Medulla oblongata (tissue), 1 donor: Measurements from ENCODE around the gene VARS1.
A peak's percentile ranks its signal among the peaks of the same experiment; 100 is the strongest.
"Not testable (repeated sequence)": the region's sequence is repeated elsewhere in the genome, so short reads cannot be mapped to it uniquely, and the experiment has no call there.

Experiments used
- DNase-seq: peaks from one replicate; pipeline ENCODE4 v3.0.0-alpha.2; 2015; ENCODE audit errors: extremely low spot score

The VARS1 gene

GRCh38 chr6:31794294-31794865, 1.2 kb downstream of the VARS1 start:
- DNase-seq: no peak

GRCh38 chr6:31793927-31794245, 1.7 kb downstream of the VARS1 start:
- DNase-seq: not testable (repeated sequence)

GRCh38 chr6:31792761-31793171, 2.8 kb downstream of the VARS1 start:
- no peak for DNase-seq

- no peak for DNase-seq
Measured at GRCh38 chr6:31792090-31792374, 3.5 kb downstream of the VARS1 start.

- peak; percentile 41 for DNase-seq
Measured at GRCh38 chr6:31791324-31792089, 4.0 kb downstream of the VARS1 start.

DNA sequence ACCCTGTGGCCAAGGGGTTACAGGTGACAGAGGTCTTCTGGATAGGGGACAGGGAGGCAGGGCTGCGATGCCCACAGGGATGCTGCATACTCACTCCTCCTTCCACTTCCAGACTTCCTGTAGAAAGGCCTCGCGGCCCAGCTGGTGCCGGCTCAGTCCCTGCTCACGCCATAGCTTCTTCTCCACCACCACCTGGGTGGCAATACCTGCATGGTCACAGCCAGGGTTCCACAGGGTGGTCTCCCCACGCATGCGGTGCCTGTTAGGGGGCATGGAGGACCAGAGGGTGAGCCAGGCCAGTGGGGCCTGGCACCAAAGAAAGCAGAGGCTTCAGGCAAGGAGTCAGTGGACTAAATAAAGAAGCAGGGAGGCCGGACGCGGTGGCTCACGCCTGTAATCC, 10.1 kb downstream of the VARS1 start:
- no peak for DNase-seq

DNA sequence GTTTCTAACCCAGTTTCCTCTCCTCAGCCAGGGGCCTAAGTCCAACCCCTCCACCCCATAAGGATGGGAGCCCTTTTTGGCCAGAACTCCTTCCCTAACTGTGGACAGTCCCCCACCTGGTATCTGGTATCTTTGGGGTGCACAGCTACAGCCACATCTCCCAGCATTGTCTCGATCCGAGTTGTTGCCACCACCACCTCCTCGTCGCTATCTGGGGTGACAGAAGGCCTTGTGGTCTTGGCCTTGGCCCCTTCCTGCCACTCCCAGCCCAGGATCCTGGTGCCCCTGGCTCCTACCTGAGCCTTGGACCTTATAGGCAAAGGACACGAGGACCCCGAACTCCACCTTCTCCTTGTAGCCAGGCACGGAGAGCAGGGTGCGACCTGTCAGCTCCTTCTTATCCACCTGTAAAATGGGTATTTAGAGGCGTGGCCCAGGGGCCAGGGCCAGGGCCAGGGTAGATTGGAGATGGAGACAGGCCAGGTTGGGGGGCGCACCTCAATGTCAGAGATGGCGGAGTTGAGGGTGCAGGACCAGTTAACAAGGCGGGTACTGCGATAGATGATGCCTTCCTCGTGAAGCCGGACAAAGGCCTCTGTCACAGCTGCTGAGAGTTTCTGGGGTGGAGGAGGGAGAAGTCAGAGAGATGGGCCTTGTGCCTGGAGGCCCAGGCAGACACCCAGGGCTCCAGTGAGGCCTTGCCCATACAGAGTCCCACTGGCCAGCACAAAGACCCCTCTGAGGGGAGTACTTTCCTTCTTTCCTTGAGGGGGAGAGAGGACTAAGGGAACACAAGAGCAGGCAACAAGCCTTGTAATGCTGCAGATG, 11.2 kb downstream of the VARS1 start:
- peak; percentile 64 for DNase-seq

DNA sequence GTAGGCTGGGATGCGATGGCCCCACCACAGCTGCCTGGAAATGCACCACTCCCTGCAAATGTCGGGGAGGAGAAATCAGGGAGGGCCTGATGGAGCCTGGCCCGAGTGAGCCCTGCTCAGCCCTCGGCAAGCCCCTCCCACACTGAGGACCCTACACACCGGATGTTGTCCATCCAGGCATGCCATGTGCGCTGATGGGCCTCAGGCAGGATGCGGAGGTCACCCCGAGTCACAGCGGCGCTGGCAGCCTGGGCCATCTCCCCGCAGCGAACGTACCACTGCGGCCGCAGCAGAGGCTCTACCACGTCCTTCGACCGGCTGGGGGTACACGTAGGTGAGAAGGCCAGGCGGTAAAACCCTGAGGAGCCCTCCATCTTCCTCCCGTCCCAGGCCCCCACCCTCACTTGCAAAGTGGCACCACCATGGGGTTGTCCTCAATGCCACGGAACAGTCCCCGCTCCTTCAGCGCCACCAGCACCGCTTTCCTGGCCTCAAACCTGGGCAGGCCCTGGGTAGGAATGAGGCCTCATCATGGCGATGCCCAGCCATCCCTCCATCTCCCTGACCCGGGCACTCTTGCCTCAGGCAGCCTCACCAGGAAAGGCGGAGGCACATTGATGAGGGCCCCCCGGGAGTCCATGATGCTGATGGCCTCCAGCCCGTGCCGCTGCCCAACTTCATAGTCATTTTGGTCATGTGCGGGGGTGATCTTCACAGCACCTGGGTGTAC, 13.3 kb downstream of the VARS1 start:
- no peak for DNase-seq

DNA sequence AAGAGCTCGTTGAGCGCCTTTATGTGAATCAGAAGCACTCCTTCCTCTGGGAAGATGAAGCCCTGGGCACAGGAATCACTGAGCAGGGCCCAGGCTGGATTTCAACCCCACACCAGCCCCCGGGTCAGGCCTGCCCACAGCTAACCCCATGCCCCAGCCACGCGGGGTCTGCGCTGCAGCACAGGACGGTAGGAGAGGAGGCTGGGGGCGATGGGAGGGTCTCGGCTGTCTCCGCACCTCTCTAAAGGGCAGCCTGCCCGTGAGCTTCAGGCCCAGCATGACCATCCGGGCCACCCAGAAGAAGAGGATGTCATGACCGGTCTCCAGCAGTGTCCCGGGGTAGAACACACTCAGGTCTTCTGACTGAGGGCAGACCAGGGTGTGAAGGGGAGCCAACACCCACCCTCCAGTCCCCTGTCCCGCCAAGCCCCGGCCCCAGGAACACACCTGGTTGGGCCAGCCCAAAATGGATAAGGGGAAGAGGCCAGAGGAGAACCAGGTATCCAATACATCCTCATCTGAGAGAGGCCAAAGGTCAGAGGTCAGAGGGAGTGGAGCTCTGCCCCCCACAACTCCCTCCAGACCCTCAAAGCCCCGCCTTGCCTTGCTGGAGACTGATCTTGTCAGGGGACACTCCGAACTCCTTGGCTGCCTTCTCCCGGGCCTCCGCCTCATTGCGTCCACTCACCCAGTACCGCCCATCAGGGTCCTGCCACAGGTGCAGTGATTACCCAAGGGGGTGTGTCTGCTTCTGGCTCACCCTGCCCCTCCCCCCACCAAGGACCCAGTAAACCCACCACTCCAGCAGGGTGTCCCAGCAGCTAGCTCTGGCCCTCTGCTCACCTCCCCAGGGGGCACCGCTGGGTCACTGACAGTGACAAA, 14.1 kb downstream of the VARS1 start:
- DNase-seq: no peak

- no peak for DNase-seq
Measured at GRCh38 chr6:31780507-31781243, 14.9 kb downstream of the VARS1 start.

DNA sequence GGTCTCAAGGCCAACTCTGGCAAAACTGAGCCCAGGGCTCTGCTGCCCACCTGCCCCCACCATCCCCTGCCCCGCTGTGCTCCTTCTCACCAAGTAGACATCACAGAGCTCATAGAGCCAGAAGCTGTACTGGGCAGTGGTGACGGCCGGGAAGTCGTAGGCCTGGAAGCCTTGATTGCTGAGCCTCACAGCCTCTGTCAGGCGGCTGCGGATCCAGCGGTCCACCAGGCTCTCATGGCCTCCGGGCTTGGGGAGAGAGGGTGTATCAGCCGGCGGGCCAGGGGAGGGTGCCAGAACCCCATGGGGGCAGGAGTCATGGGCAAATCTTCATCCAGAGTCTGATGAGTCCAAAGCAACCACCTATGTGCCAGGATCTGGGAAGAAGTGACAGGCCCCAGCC, 15.6 kb downstream of the VARS1 start:
- DNase-seq: no peak

DNA sequence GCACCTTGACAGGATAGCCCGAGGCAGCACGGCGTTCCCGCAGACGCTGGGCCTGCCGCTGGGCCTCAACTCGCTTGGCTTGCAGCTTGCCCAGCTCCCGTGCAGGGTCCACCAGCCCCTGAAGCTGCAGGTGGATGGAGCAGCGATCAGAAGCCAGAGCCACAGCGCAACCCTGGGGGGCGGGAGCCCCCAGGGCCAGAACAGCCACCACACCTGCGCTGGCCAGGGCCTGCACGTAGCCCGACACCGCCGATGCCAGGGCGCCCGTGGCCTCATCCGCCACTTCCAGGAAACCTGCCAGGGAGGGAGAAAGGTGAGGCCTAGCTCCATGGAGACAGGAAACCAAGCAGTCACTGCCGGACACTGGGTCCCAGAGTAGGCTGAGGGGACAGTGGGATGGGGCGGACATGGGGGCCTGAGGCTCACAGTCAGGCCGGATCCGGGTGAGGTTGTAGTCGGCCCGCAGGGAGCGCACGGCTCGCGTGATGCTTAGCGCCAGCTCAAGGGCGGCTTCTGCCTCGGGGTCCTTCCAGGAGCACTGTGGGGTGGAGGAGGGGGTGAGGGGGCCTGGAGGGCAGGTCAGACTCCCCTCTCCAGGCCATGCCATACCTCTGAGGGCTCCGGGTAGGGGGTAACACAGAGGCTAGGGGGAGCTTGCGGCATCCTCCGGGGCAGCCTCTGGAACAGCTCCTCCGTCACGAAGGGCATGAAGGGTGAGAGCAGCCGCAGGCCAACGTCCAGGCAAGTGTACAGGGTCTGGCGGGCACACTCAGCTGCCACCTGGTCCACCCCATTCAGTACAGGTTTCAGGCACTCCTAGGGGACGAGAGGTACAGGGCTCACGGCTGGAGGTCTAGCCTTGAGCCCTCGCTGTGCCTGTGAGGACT, 16.3 kb downstream of the VARS1 start:
- DNase-seq: no peak

GRCh38 chr6:31778193-31778592, 17.4 kb downstream of the VARS1 start:
- no peak for DNase-seq

DNA sequence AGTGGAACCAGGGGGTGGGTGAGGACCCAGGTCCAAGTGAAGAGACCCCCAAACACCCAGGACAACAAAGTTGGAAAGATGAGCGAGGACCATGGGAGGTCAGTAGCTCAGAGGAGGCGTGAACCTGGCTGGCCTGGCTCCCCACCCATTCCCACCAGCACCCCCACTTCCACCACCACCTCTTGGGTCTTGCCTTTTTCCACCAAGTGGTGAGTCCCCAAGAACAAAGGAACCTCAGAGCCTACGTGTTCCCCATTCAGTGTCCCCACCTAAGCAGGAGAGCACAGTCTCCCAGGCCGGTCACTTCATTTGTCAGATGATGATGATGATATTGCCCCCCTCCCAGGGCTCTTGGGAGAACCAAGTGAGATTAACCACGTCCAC, 17.9 kb downstream of the VARS1 start:
- DNase-seq: no peak

GRCh38 chr6:31776989-31777666, 18.4 kb downstream of the VARS1 start, which contains the start of gene VWA7:
Gene VWA7 (minus strand): TSS chr6:31777328. CDS start chr6:31776779, 549 bp downstream.
- DNase-seq: no peak

DNA sequence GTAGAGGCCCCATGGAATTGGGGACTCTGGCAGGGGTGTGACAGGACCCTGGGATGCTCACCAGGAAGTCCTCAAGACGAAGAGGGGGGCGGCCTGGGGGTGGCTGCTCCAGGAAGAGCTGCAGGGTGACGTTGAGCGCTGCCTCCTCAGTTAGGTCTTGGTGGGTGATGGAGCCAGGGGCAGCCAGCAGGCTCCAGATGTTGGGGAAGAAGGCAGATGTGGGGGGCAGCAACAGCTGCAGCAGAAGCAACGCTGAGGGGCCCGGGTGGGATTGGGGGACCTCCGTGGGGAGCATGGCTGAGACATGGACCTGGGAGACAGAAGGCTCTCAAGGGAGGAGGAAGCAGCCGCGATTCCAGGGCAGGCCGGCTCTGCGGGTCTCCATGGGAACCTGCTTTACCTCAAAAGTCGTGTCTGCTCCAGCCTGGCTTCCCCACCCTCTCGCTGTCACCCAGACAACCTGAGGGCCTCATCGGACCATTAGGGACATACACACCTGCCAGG, 19.0 kb downstream of the VARS1 start:
- DNase-seq: no peak

DNA sequence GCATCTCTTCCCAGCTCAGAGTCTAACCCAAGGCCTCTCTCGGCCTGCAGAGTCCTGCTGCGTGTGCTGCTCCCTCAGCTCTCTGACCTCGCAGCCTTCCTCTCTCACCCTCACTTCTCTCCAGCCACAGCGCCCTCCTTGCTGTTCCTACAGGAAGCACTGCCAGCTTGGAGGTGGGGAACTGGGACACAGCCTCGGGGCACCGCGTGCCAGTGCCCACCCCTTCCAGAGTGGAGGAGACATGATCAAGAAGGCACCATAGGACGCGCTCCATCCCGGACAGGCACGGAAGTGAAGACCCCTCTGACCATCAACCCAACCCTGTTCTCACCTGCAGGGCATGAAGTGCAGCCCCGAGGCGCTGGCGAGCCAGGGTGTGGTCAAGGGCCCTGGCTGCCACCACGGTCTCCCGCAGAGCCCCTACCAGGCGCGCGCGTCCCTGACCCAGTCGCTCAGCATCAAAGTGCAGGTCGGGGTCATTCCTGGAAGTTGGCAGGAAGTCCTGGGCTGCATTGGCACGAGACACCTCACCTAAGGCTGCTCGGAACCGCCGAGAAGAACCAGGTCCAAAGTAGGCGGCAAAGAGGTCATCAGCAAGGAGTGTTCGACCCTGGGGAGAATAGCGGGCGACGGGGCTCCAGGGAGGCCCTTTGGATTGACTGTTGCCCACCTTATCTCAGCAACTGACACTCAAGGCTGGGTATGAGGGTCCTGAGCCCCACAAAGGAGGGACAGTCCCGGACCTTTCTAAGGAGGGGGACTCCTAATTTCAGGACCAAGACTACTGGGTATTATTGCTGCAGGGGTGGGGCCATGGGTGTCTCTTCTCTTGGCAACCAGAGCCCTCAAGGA, 19.7 kb downstream of the VARS1 start:
- no peak for DNase-seq

- no peak for DNase-seq
Measured at GRCh38 chr6:31775184-31775583, 20.4 kb downstream of the VARS1 start.
